GM21786 (cell line): ENCODE measurements around the gene PAEP.
"Not testable (repeated sequence)": the region's sequence is repeated elsewhere in the genome, so short reads cannot be mapped to it uniquely, and the experiment has no call there.

Source experiments
- ATAC-seq: cut with Tn5 transposase; IDR thresholded peaks from one replicate; pipeline ENCODE4 v1.9.1; 2021; ENCODE audit not compliant: unreplicated experiment

PAEP gene

GRCh38 chr9:135561391-135562234, at the start of gene PAEP:
Gene PAEP (plus strand): TSS chr9:135561756.
- no peak for ATAC-seq

- ATAC-seq, result no peak
Measured at GRCh38 chr9:135512241-135512603, 49.3 kb upstream of the PAEP start.

GRCh38 chr9:135512904-135513303, 48.7 kb upstream of the PAEP start:
- ATAC-seq, result no peak

DNA sequence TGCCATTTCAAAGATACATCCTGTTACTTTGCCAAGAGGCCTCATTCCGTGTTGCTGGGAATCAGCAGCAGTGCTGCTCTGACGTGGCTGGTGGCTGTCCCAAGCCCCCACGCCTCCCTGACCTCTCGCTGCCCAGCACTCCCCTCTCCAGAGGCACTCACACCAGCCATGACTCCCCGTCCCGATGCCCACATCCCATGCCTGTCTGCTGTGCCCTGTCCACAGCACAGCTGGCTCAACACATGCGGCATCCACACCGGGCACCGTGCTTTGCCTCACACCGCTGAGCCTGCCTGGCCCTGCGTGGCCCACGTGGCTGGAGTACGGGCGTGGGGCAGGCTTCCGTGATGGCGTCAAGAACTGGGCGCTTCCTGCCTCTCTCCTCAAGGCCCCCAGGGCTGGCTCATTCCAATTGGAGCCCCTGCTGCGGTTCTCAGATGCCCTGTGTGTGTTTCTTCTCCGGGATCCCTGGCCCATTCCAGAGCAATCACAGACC, 48.2 kb upstream of the PAEP start:
- no peak for ATAC-seq

GRCh38 chr9:135513906-135514305, 47.6 kb upstream of the PAEP start:
- ATAC-seq, result not testable (repeated sequence)

- no peak for ATAC-seq
Measured at GRCh38 chr9:135514342-135515082, 47.0 kb upstream of the PAEP start.

DNA sequence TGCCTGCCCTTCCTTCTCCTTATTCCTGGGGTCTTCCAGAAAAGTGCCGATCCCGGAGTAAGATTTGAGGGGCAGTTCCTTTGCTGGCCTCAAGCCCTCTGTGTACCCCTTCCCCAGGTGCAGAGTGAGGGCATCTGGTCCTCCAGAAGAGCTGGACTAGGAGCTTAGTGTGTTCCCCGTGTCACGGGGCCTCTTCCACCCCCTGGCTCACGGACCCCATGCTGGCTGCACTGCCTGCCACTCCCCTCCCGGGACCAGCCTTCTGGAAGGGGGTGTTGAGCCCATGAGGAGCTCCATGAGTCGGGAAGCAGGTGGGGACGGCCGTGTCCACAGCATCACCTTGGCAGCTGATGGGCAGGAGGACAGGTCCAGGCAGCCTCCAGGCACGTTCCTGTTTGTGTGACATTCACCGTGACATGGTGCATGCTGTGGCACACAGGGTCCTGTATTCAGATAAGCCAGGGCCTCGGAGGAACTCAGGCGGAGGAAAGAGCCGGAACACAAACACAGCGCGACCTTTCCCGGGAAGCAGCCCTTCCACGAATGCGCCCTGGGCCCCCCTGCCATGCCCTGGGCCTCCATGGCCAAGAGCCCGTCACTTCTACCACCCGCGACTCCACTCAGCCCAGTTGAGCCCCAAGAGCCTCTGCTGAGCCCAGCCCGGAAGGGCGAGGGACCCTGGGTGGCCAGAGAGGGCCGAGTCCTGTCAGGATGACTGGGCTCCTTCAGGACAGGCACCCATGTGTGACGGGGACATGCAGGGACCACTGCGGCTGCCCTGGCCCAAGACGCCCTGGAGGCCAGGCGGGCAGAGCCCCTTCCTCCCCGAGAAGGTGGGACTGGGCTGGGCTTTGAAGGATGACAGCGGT, 46.2 kb upstream of the PAEP start:
- no peak for ATAC-seq

DNA sequence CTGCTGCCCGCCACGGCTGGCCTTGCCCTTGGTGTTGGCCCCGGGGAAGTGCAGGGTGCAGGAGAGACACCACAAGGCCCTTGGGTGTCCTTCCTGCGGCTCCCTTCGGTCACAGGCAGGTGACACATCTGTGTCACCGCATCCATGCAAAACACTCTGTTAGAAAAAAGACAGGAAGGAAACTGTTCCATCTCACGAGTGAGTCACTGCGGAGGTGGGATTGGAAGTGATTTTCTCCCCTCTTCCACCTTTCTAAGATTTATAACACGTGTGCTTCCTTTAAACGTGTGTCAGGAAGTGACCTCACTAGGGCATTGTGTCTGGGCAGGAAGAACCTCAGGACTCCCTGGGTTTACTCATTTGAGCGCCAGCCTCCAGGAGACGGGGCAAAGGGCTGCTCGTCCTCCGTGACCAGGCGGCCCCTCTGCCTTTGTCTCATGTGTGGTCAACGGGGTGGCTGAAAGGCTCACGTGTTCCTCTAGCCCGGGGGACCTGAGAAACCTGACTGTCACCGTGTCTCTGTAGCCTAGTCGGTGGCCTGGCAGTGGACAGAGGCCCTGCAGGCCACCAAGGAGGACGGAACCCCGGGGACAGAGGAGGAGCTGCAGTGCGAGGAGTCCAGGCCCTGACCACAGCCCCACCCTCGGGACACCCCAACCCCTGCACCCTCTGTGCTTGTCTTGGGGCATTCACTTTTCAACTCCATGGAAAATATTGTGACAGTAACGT, 45.3 kb upstream of the PAEP start:
- no peak for ATAC-seq

- no peak for ATAC-seq
Measured at GRCh38 chr9:135517407-135517822, 44.1 kb upstream of the PAEP start.

- no peak for ATAC-seq
Measured at GRCh38 chr9:135519179-135519971, 42.2 kb upstream of the PAEP start.

- ATAC-seq, result no peak
Measured at GRCh38 chr9:135520916-135521607, 40.5 kb upstream of the PAEP start, which contains the start of gene LCN1. Gene LCN1 (plus strand): TSS chr9:135521440. CDS start chr9:135521498, 58 bp downstream.

DNA sequence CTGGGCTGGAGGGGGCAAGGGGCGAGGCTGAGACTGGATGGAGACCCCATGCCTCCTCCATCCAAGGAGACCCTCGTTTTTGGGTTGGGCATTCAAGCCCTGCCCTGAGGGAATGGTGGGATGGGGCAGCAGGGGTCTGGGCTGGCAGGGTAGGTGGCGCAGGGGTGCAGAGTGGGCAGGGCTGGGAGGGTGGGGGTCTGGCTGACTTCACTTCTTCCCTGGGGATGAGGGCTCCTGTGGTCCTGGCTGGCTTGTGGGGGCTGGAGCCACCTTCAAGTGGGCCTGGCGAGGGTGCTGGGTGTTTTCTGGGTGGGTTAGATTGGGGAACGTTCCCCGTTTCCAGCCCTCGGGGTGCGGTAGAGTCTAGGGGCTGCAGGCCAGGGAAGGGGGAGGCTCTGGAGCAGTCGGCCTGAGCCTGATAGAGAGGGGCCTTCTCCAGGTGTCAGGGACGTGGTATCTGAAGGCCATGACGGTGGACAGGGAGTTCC, 39.9 kb upstream of the PAEP start:
- no peak for ATAC-seq

GRCh38 chr9:135522137-135522877, 39.2 kb upstream of the PAEP start:
- no peak for ATAC-seq

DNA sequence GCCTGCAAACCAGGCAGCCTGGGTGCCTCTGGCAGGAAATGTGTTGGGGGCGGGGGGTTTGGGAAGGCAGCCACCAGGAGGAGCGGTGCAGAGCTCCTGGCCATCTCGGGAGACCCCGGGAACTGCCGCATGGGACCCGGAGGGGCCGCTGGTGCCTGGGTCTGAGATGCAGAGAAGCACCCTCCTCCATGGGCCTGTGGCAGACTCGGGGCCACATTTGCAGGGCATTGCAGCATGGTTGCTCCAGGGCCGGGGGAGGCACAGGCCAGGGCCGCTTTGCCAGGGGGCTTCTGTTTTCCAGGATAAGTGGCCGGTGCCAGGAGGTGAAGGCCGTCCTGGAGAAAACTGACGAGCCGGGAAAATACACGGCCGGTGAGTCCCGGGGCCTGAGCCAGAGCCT, 38.6 kb upstream of the PAEP start:
- ATAC-seq, result no peak

DNA sequence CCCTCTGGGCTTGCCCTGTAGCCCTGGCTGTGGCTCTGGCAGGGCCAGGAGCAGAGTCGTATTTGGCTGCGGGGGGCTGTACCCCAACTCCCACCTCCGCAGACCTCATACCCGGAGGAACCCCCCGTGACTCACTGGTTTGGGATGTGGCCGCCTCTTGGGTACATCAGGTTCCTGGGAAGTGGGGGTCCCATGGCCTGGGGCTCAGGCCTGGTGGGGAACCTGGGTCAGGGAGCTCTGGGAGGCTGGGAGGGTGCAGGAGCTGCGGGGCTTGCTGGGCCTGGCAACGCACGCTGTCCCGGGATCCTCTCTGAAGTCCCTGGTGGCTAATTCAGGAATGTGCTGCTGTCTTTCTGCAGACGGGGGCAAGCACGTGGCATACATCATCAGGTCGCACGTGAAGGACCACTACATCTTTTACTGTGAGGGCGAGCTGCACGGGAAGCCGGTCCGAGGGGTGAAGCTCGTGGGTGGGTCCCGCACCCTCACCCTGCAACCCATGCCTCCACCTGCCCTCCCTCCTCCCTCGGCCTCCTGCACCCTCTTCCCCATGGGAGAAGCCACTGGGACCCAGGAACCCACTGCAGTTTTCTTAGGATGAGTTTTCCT, 37.9 kb upstream of the PAEP start:
- no peak for ATAC-seq

DNA sequence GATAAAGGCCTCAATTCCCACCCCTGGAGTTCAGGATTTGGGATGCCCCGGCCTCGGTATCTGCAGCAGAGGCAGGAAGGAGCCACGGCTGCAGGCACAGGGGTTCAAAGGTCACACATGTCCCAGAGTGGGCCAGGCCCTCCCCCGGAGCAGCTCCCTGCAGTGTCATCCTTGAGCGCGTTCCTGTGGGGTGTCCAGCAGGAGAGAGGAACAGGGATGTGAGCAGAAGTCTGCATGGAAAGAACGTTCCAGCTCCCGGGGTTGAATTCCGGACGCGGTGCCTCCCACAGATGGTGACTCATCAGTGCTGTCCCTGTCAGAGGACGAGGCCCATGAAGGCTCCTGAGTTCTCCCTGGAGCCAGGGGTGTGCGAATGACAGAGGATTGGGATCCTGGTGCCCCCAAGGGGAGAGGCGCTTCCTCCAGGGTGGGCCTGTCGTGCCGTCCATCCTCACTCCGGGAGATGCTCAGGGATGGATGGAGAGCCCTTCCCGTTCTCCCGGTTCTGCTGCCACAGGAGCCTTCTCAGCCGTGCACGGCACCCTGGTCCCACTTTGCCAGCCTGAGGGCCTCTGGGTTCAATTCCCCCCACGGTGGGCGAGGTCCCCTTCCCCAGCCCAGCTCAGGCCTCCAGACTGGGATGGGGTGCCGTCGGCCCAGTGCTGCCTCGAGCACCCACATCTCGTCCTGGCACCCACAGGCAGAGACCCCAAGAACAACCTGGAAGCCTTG, 37.3 kb upstream of the PAEP start:
- no peak for ATAC-seq
